GM19468 (cell line): ENCODE data around the gene PLXNC1.
"Not testable (repeated sequence)": the region's sequence is repeated elsewhere in the genome, so short reads cannot be mapped to it uniquely, and the experiment has no call there.

Source experiments
- ATAC-seq: cut with Tn5 transposase; IDR thresholded peaks from one replicate; pipeline ENCODE4 v1.9.1; 2021; ENCODE audit warnings: mild to moderate bottlenecking, moderate library complexity, moderate number of reproducible peaks; ENCODE audit not compliant: unreplicated experiment; ENCODE audit errors: extremely low read depth

The PLXNC1 gene

DNA sequence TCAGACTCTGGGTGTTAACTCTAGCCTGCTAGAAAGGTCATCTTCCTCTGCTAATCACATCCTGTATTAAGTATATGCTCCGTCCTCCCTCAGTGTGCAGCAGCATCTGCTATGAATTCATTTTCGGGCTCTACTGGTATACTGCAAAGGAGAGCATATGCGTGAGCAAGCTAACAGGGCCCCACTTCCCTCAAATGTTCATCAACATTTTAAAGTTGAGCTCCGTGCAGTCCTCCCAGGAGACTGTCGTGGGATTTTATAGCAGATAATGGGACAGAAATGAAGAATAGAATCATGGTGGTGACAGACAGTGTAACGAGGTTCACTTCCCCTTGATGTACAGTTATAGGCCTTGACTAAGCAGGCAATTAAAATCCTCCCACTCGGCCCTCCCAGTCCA is 131.7 kb downstream of the PLXNC1 start:
- no peak for ATAC-seq

DNA sequence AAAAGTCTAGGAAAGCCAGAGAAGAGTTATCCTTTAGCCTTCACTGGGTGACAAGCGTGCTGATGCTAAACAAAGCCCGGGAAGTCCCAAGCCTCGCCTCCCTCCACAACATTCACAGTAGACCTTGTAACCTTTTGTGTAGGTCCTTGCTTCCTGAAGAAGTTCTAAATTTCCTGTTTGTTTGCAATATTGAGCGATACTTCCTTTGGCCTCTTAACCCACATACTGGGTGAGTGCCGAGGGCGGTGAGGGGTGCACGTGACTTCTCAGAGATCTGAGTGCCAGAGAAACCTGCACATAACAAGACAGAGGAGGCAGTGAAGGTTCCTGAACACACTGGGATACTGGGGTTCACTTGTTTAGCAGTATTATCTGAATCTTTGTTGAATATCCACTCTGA is 134.3 kb downstream of the PLXNC1 start:
- ATAC-seq: no peak

DNA sequence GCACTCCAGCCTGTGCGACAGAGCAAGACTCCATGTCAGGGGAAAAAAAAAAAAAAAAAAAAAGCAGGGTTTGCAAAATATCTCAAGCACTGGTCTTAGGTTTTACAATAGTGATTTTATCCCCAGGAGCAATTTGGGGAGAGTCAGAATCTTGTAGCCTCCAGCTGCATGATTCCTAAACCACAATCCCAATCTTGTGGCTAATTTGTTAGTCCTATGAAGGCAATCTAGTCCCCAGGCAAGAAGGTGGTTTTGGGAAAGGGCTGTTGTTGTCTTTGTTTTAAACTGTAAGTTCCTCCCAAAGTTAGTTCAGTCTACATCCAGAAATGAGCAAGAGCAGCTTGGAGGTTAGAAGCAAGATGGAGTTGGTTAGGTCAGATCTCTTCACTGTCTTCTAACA is 135.7 kb downstream of the PLXNC1 start:
- ATAC-seq: no peak

DNA sequence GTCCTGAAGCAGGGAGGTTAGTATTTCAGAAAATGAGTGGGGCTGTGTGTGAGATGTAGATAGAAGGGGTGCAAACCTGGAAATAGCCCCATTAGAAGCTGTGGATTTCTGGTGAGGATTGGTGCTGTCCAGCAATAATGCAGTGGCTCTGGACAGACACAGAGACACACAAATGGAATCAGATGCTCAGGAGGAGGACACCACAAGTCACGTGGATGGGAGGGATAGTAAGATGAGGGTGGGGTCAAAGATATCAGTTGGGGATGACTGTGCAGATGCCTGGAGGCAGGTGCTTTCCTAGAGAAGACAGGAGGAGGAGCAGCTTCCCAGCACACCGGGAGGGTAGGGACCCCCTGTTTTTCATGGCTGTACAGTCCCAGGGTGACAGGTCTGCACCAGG is 136.5 kb downstream of the PLXNC1 start:
- no peak for ATAC-seq

DNA sequence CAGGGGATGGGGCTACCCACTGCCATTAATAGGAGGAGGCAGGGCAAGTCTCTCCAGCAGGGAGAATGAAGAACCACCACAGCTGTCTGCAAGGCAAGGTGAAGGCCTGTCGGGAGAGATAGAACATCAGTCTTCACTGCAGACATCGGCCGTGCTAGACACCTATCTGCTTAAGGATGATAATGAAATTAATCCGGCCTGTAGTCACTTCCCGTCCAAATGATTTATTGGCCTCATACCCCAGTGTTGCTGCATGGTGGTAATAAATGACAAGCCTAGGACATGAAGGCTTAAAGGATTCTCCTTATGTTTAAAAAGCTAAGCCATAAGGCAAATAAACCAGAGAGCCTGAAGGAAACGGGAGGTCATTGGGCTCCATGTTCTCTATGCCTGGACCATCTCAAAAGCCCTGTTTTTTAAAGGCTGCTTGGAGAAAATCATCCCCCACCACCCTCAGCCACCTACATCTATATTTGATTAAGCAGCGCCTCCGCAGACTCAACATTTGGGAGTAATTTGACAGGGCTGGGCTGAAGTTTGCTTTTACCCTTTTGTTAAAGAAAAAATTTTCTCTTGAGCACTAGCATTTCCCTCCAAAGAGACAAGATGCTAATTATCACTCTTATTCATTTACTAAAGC is 137.7 kb downstream of the PLXNC1 start:
- no peak for ATAC-seq

DNA sequence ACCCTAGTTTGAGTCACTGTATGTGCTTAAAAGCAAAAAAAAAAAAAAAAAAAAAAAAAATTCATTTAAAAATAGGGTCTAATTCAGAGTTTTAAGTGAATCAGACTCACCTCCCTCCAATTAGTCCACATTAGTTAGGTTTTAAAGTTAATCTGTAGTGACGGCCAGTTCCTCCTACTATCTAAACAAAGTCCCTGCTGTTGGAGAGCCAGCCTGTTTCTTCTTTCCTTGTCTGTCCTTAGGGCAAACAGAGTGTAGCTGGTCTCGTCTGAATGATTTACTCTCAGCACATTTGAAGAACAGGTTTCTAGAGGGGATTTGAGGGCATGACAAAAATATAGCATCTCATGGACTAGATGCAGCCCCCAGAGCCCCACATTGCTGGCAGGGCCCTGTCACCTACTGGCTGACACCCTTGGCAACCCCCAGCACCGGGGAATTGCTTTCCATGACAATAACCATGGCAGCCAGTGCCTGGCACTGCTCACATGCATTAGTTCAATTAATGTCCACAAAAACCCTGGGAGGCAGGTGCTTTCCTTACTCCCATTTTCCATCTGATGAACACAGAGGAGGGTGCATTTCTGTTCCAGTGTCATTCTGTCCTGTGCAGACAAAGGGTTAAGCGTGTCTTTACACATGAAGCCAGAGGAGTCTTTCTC is 138.3 kb downstream of the PLXNC1 start:
- ATAC-seq: no peak

DNA sequence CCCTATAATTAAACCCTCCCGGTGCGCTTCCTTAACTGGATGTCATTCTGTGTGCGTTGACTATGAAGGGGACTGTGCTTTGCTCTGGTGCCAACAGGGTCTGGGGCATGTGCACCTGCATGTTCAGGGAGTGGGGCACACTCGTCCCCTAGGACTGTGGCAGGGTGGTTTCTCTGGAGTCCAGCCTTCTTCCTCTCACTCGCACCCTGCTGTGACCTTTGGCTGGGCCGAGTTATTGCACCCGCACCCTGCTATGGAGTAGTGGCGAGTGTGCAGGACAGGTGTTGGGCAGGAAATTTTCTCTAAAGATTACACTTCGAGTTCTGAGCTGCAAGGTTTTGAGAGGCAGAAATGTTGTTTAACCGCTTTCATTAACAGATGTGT is 138.9 kb downstream of the PLXNC1 start:
- ATAC-seq: no peak

DNA sequence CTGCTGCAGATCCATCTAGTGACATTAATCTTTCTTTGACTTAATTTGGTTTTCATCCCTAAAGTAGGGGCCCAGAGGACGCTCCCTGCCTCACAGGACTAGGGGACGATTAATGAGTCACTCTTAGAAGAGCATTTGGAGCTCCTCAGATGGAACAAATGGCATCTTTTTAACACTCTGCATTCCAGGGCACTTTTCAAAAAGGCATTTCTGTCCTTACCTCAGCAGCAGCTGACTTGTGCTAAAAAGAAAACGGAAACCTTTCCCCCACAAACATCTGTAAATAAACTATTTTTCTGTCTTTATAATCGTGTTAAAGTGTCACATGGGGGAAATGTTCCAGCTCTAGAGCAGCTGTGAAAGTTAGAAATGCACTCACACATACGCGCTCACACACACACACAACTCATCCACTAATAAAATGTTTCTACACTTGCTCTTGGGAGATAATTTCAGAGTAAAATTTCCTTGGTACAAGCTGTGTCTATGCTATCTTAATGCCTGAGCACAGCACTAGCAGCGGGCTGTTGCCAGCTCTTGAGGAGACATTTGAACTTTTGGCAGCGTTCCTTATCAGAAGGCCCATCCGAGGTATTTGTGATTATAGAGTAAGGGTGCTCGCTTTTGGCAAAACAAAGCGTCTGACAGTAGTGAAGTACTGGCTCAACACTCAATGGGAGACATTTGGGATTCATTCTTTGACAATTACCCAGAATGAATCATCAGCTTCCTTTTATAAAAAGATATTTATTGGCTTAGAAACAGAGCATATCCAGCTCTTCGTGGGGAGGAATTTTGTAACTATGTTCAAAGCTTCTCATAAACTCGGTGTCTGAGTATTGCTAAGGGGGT is 141.3 kb downstream of the PLXNC1 start:
- no peak for ATAC-seq

DNA sequence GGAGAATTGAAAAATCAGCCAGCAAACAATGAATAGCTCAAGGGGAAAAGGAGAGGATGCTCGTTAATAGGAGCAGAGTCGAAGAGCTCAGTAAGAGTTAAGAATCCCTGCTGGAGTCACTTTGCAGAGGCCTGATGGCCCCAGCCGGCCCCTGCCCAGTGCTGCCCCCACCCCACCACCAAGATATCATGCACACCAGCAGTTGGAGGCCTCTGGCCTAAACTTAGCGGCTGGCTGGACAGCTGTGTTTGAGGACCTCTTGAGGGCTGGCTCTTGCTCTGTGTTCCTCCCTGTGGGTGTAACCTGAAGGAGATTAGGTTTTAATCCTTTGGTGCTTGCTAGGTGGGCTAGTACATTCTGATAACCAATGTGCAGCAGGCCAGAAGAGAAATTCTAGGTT is 142.0 kb downstream of the PLXNC1 start:
- no peak for ATAC-seq

DNA sequence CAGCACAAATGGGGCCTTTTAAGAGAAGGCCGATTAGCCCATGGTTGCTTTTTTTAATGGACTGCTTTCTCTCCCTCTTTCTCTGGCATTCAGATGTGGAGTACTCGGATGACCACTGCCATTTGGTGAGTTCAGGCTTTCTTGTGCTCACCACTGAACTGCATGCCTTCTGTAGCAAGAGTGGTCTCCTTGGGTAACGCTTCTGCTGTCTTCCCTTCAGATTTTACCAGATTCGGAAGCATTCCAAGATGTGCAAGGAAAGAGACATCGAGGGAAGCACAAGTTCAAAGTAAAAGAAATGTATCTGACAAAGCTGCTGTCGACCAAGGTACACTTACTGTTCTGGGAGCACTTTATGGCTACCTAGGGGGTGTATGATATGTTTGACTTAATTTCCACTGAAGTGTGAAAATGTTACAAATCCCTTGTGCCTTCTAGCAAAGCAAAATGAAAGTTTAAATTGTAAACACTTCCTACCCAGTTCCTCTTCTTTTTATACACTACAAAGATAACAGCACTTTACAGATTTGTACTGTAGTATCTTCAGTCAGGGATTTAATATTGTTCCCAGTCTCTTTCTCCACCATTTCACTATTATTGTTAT is 148.8 kb downstream of the PLXNC1 start:
- no peak for ATAC-seq

DNA sequence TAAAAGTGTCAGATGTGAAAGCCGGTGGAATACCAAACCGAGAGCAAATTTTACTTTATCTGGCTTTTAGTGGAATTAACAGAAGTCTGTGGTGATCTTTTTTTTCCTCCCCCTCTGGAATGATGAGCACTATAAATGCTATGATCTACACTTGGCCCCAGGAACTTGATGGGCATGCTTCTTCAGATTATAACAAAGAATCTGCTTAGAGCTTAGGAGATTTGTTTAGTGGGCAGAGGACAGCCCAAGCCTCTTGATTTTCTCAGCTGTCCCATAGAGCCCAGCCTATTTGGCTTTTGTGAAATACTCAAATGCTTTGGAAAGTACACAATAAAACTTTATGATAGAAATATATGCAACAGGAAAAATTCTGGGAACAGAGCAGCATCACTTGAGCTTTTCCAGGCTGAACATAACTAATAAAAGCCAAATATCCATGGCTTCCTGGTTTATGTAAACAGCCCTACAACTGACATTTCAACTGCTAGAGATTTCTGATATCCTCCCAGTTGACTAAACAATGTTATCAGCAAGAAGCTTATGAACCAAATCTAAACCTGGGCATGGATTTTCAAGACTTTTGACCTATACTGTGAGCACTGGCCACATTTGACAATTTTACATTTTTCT is 149.6 kb downstream of the PLXNC1 start:
- ATAC-seq: no peak

DNA sequence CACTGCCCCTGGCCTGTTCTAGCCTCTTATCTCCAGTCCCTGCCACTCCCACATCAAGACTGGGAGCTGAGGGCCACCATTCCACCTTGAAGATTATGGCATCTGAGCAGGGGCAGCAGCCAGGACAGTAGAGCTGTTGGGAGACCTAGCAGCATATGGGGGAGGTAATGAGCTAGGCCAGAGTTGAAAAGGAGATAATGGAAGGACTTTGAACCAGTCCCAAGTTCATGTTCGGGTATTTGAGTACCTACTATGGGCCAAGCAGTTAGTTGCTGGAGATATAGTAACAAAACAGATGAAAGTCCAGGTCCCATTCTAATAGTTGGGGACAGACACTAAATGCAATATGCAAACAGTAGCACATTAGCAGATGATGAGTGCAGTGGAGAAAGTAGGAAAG is 151.5 kb downstream of the PLXNC1 start:
- ATAC-seq: no peak

DNA sequence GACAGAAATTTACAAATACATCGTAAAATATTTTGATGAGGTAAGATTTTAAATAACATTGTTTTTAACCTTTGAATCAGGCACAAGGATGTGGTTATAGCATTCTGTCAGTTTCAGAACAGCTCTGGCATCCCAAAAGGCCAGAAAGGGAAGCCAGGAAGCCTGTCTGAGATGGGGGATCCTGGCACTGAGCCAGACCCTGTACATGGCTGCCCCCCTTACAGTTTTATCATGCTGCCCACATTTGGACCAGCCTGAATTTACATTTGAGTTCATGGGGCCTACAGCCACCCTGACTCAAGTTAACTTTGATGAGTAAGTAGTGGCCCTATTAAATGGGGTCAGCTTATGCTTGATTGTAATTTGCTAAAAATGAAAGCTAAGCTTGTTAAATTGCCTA is 155.6 kb downstream of the PLXNC1 start:
- no peak for ATAC-seq

DNA sequence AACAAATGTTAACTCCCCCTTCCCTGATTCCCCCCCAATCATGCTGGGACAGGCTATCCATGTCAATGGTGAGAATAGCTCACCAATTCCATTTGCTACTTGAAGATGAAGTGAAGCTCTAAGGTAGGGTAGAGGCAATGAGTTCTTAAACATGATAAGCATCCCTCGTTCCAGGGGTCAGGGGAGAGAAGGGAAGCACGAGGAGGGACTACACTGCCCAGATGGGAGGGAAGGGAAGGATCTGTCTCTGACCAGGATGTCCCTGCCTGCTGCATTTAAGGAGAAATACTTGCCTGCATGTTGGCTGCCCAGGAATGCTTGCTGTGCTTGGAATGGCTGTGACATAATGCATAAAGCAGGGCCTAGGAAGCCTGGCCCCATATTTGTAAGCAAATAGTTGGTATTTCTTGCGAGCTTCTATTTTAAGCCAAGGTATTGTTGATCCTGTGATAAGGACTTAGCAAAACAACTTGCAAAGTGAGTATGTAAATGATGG is 156.2 kb downstream of the PLXNC1 start:
- no peak for ATAC-seq

DNA sequence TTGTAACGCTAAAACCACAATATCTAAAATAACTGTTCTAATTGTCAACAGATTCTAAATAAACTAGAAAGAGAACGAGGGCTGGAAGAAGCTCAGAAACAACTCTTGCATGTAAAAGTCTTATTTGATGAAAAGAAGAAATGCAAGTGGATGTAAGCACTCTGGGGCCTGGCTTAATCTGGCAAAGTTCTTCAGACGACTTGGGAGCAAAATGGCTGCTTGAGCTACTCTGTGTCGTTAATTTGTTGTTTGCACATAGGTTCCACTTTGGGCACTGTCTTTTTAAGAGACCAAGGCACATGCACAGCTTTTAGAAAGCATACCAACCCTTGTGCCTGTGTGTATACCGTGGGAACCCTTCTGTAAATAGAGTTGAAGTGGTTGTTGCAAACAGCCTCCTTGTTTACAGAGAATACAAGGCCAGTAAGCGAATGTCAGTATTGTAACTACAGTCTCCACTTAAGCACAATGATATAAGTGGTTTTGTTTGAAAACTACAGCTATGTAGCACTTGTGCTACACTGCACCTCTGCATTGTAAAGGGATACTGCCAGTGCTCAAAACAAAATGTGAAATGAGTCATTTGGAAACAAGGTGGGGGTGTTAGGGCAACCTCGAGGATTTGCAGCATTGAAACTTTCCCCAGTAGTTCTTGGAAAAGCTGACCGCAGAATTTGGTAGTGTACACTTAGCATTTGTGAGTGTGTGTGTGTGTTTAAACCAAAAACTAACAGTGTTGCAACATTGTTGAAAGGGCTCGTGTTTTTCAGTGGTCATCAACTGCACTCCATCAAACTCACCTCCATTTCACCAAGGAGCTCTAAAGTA is 157.0 kb downstream of the PLXNC1 start:
- ATAC-seq: no peak

DNA sequence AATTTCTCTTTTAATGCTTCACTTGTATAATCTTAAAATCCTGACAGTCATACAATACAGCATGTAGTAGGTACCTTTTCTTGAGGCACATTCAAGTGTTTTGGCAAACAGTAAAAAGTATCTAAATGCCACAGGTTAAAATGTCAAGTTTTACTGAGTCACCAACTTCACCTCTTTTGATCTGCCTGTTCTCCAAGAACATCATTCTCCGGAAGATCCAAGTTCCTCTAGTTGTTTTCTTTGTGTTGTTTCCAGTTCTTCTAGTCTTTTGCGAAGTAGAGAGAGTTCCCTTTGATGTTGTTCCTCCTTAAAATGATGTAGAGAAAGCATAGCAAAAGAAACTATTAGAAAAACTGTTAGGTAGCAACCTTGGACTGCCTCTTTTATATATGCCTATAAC is 160.2 kb downstream of the PLXNC1 start:
- no peak for ATAC-seq

DNA sequence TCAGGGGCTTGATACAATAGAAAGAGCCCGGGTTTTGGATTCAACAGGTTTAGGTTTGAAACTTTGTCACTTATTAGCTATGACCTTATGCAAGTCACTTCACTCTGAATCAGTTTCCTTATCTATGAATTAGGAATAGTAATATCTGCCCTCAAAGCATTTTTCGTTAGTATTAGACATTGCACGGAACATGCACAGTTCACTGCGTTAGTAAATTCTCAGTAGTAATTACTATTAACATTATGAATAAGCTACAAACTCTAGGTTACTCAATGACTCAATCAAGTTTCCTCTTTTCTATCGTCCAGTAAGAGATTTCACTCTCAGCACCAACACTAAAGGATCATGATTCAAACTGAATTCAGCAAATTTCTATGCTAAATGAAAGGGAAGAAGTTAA is 161.0 kb downstream of the PLXNC1 start:
- ATAC-seq: peak; percentile 50

DNA sequence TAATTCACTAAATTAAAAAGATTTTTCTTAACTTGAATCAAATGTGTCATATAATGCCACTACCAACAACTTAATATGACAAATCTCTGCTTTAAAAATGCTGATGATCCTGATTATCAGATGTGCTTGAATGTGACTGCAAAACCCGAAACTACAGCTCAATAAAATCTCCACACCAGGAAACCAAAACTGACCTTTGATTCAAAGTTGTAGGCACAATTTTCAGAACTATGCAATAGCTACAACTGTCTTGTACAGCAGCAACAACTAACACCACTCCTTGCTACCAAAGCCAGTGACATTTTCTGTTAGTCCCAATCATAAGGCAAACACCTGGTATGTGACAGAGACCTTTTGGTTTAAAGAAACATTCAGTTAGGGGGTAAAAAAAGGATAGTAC is 164.0 kb downstream of the PLXNC1 start:
- no peak for ATAC-seq

DNA sequence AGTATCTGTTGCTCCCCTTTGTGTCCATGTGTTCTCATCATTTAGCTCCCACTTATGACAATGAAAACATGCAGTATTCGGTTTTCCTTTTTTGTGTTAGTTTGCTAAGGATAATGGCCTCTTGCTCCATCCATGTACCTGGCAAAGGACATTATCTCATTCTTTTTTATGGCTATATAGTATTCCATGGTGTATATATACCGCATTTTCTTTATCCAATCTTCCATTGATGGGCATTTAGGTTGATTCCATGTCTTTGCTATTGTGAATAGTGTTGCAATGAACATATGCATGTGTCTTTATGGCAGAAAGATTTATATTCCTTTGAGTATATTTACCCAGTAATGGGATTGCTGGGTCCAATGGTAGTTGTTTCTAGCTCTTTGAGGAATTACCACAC is 168.2 kb downstream of the PLXNC1 start:
- not testable (repeated sequence) for ATAC-seq

DNA sequence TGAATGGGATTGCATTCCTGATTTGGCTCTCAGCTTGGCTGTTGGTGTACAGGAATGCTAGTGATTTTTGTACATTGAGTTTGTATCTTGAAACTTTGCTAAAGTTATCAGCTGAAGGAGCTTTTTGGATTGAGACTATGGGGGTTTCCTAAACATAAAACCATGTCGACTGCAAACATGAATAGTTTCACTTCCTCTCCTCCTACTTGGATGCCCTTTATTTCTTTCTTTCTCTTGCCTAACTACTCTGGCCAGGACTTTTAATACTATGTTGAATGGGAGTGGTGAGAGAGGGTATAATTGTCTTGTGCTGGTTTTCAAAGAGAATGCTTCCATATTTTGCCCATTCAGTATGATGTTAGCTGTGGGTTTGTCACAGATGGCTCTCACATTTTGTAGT is 169.8 kb downstream of the PLXNC1 start:
- ATAC-seq: no peak
